Natural killer cell treated with Interleukin-12 subunit alpha and Interleukin-12 subunit beta and Interleukin-15 and Interleukin-18, amount 100 ng/mL, for 72 hours (primary cell): ENCODE data around the gene SIX2. TPM values are rescaled to one million over a fixed set of nuclear protein-coding genes. Genes with fewer than 3 reads are reported as not detected.

Source experiments
- ATAC-seq, 2 donors: fragments of 150-1000 bp; cut with Tn5 transposase in 1 of 2; sonication (Bioruptor Pico), chemical (Tn5 transposase) in 1 of 2; 2 replicates each; pipeline ENCODE4 v1.10.0; 2021
- DNase-seq: peaks from one replicate; pipeline ENCODE4 v3.0.0; 2022; ENCODE audit warnings: low spot score
- H3K27ac Mint-ChIP-seq, 2 donors: 1 replicate in 1 of 2; 2 replicates in 1 of 2; pipeline ENCODE4 v1.8.0; 2022; ENCODE audit warnings: mixed read lengths in 2 of 2, mild to moderate bottlenecking in 1 of 2, moderate library complexity in 1 of 2
- H3K27me3 Mint-ChIP-seq, 2 donors: 1 replicate in 1 of 2; 2 replicates in 1 of 2; pipeline ENCODE4 v1.8.0; 2022; ENCODE audit warnings: mixed read lengths in 2 of 2
- H3K36me3 Mint-ChIP-seq: one replicate; pipeline ENCODE4 v1.8.0; 2022; ENCODE audit warnings: mixed read lengths
- H3K4me1 Mint-ChIP-seq, 2 donors: 1 replicate in 1 of 2; 2 replicates in 1 of 2; pipeline ENCODE4 v1.8.0; 2022; ENCODE audit warnings: low read depth in 2 of 2, mixed read lengths in 2 of 2, mild to moderate bottlenecking in 1 of 2
- H3K4me3 Mint-ChIP-seq: one replicate; pipeline ENCODE4 v1.8.0; 2022; ENCODE audit warnings: mixed read lengths
- H3K9me3 Mint-ChIP-seq: 2 replicates; pipeline ENCODE4 v1.8.0; 2022; ENCODE audit warnings: mixed read lengths
- total RNA-seq, 2 donors: library from RNA; stranded (reverse); gene quantifications; one replicate each; pipeline ENCODE4 v1.2.3, GENCODE V29; 2022

SIX2 gene
- total RNA-seq, 2 donors from 2014 or later = not detected

- Mint-ChIP-seq H3K27ac (no peak overlapping the region), H3K36me3 (no peaks in the 10 kb centered on the region), H3K27me3 (peaks cover 6 to 24% of the 10 kb centered on the region in 2 donors), H3K4me3 (no peak overlapping the region), H3K9me3 (no peaks in the 10 kb centered on the region), H3K4me1 (no peaks in the 10 kb centered on the region)
- peak in 1 of 2 donors; percentile 48 for ATAC-seq
- peak; percentile 34 for DNase-seq
These were observed 24.1 kb upstream of the SIX2 start for GRCh38 chr2:45033302-45033701.

DNA sequence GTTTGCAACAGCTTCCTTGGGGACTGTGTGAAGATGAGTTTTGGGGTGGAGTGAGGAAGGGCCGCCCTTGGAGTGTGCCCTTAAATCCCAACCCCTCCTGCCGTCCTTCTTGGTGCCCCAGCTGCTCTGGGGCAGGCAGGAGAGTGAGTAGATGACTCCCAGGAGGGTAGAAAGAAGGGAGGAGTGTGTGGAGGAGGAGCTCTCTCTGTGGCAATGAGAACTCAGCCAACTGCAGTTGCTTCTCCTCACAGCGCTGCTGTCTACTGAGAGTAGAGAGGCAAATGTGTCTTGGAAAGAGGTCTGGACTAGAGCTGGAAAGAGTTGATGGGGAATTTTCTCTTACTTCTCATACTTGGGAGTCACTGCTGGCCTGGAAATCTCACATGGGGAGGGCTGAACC lies 21.8 kb upstream of the SIX2 start:
- peak in 1 of 2 donors; percentile 16 for ATAC-seq

GRCh38 chr2:45030553-45030952 lies 21.3 kb upstream of the SIX2 start:
- Mint-ChIP-seq H3K9me3 (no peaks in the 10 kb centered on the region), H3K27me3 (peaks cover 13 to 25% of the 10 kb centered on the region in 2 donors)
- ATAC-seq = no peak

More for the DNA sequence above, 21.8 kb upstream of the SIX2 start:
- DNase-seq = peak; percentile 15
- Mint-ChIP-seq H3K36me3 (no peaks in the 10 kb centered on the region), H3K9me3 (no peaks in the 10 kb centered on the region), H3K27ac (no peak overlapping the region), H3K4me1 (no peaks in the 10 kb centered on the region), H3K27me3 (peaks cover 10 to 24% of the 10 kb centered on the region in 2 donors), H3K4me3 (no peak overlapping the region)

DNA sequence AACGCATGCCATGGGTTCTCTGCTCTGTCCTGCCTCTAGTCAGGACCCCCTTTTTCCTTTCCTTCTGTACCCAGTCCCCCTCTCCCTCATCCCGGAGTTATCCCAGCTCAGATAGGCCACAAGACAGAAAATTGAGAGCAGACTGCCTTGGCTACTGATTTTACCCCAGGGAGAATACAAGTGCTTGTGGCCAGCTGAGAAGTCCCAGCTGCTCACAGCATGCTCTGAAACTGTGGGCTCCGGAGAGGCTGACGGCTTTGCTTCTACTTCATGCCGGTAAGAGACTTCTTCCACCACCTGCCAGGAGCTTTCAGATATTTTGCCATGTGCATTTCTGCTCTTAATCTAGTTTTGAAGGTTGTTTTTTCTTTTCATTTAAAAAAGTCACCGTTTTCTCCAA lies 20.0 kb upstream of the SIX2 start:
- Mint-ChIP-seq H3K36me3 (no peaks in the 10 kb centered on the region), H3K9me3 (no peaks in the 10 kb centered on the region), H3K27me3 (peaks cover 12 to 31% of the 10 kb centered on the region in 2 donors), H3K27ac (no peak overlapping the region), H3K4me1 (no peaks in the 10 kb centered on the region), H3K4me3 (no peak overlapping the region)
- ATAC-seq (no peak), DNase-seq (peak; percentile 34)

More at GRCh38 chr2:45030553-45030952, 21.3 kb upstream of the SIX2 start:
- no peak overlapping the region for H3K4me3 Mint-ChIP-seq
- H3K27ac Mint-ChIP-seq = no peak overlapping the region
- peak; percentile 2 for DNase-seq
- H3K36me3 Mint-ChIP-seq = no peaks in the 10 kb centered on the region
- no peaks in the 10 kb centered on the region for H3K4me1 Mint-ChIP-seq

DNA sequence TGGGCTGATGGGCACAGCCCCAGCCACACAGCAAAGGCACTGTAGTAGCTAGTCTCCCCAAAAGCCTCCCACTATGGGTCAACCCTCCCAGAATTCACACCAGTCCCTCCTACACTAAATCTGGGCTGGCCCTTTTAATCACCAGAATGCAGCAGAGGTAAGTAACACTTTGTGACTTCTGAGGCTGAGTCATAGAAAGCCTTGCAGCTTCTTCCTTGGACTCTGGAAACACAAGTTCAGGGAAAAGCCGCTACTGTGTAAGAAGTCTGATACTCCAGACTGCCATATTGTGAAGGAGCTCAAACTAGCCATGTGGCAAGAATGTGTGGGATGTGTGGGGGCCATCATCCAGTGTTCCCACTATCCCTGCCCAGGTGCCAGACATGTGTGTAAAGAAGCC lies 19.0 kb upstream of the SIX2 start:
- Mint-ChIP-seq H3K27me3 (peaks cover 16 to 24% of the 10 kb centered on the region in 2 donors), H3K4me1 (no peaks in the 10 kb centered on the region), H3K36me3 (no peaks in the 10 kb centered on the region), H3K4me3 (no peak overlapping the region), H3K9me3 (no peaks in the 10 kb centered on the region), H3K27ac (no peak overlapping the region)
- ATAC-seq = no peak
- no peak for DNase-seq

GRCh38 chr2:45026924-45027450 lies 17.7 kb upstream of the SIX2 start:
- no peak for ATAC-seq
- H3K27ac Mint-ChIP-seq = no peak overlapping the region
- no peaks in the 10 kb centered on the region for H3K4me1 Mint-ChIP-seq

GRCh38 chr2:45024600-45025291 lies 15.5 kb upstream of the SIX2 start:
- Mint-ChIP-seq H3K9me3 (no peaks in the 10 kb centered on the region), H3K27ac (no peak overlapping the region), H3K36me3 (no peaks in the 10 kb centered on the region), H3K4me3 (no peak overlapping the region), H3K4me1 (no peaks in the 10 kb centered on the region), H3K27me3 (peaks cover 20 to 22% of the 10 kb centered on the region in 2 donors)
- ATAC-seq = no peak
- DNase-seq = peak; percentile 35

More at GRCh38 chr2:45026924-45027450, 17.7 kb upstream of the SIX2 start:
- no peaks in the 10 kb centered on the region for H3K9me3 Mint-ChIP-seq
- H3K36me3 Mint-ChIP-seq = no peaks in the 10 kb centered on the region
- H3K4me3 Mint-ChIP-seq = no peak overlapping the region
- no peak for DNase-seq
- H3K27me3 Mint-ChIP-seq = peaks cover 20 to 31% of the 10 kb centered on the region in 2 donors

DNA sequence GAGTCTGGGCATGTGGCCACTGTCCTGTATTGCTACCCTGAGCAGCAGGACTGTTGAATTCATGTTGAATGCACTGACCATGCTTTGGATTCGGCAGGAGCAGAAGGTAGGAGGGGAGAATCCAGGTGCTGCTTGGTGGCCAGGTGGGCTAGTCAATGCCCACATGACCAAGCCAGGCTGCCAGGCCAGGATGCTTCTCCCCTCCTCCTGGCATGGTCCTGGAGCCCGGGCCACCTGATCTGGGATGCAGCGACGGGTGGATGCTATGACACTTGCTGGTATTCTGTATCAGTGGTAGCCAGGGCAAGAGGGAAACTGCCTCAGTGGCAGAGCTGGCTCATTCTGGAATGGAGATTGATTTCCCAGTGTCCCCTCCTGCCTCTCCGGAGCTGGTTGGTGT lies 14.8 kb upstream of the SIX2 start:
- peak; percentile 12 for DNase-seq
- Mint-ChIP-seq H3K36me3 (no peaks in the 10 kb centered on the region), H3K9me3 (no peaks in the 10 kb centered on the region), H3K4me1 (no peaks in the 10 kb centered on the region), H3K4me3 (no peak overlapping the region), H3K27me3 (peaks cover 23 to 26% of the 10 kb centered on the region in 2 donors), H3K27ac (no peak overlapping the region)
- no peak for ATAC-seq

GRCh38 chr2:45020439-45020838 lies 11.2 kb upstream of the SIX2 start:
- Mint-ChIP-seq H3K27me3 (peaks cover 31 to 32% of the 10 kb centered on the region in 2 donors), H3K36me3 (no peaks in the 10 kb centered on the region), H3K9me3 (no peaks in the 10 kb centered on the region), H3K4me3 (no peak overlapping the region), H3K4me1 (no peaks in the 10 kb centered on the region), H3K27ac (no peak overlapping the region)
- DNase-seq = peak; percentile 23
- ATAC-seq = no peak

DNA sequence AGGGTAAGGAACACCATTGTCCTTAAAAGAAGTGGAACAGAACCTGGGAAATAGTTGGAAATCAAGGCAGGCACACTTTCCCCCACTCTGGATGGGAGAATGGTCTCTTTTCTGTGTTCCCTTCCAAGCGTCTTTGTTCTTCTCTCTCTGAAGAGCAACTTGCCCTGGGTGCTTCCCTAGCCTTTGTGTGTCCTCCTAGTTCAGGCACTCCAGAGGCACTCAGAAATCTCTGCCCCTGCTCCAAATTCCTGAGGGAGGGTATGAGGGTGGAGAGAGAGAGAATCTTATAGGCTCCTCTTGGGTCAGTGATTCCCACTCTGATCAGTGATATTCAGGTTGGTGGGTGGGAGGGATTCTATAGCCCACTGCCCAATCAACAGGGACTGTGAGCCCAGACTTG lies 8.8 kb upstream of the SIX2 start:
- Mint-ChIP-seq H3K4me3 (no peak overlapping the region), H3K36me3 (no peaks in the 10 kb centered on the region)
- no peak for ATAC-seq

DNA sequence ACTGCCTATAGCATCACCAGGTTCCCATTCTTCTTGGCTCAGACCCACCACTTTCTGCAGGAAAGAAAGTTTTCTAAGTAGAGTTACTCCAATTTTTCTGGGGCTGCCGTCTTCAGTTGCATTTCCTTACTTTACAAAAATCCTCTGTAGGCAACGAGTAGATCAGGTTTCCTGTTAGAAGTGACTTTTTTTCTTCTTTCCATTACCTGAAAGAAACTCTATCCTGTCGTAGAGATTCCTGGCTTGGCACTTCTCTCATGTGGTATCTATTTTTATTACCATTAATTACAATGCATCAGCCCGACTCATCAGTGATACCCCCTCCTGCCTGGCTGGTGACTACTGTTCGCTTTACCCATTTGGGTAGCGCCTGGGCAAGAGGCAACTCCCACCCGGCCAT lies 5.6 kb upstream of the SIX2 start:
- Mint-ChIP-seq H3K9me3 (no peaks in the 10 kb centered on the region), H3K36me3 (no peaks in the 10 kb centered on the region), H3K27me3 (peaks cover 52% of the 10 kb centered on the region in 2 donors), H3K4me3 (no peak overlapping the region), H3K4me1 (peaks cover 0 to 7% of the 10 kb centered on the region in 2 donors), H3K27ac (no peak overlapping the region)
- no peak for ATAC-seq
- DNase-seq = peak; percentile 23

More for the DNA sequence above, 8.8 kb upstream of the SIX2 start:
- Mint-ChIP-seq H3K27me3 (peaks cover 35 to 36% of the 10 kb centered on the region in 2 donors), H3K9me3 (no peaks in the 10 kb centered on the region), H3K27ac (no peak overlapping the region), H3K4me1 (no peaks in the 10 kb centered on the region)
- DNase-seq = no peak

- H3K9me3 Mint-ChIP-seq = no peaks in the 10 kb centered on the region
- no peaks in the 10 kb centered on the region for H3K36me3 Mint-ChIP-seq
- no peak overlapping the region for H3K27ac Mint-ChIP-seq
- no peak for DNase-seq
- peak; percentile 44 to 62 for ATAC-seq
- peaks cover 0 to 7% of the 10 kb centered on the region in 2 donors for H3K4me1 Mint-ChIP-seq
- no peak overlapping the region for H3K4me3 Mint-ChIP-seq
- H3K27me3 Mint-ChIP-seq = peaks cover 46 to 48% of the 10 kb centered on the region in 2 donors
These were observed 4.9 kb upstream of the SIX2 start for GRCh38 chr2:45014016-45014702.

DNA sequence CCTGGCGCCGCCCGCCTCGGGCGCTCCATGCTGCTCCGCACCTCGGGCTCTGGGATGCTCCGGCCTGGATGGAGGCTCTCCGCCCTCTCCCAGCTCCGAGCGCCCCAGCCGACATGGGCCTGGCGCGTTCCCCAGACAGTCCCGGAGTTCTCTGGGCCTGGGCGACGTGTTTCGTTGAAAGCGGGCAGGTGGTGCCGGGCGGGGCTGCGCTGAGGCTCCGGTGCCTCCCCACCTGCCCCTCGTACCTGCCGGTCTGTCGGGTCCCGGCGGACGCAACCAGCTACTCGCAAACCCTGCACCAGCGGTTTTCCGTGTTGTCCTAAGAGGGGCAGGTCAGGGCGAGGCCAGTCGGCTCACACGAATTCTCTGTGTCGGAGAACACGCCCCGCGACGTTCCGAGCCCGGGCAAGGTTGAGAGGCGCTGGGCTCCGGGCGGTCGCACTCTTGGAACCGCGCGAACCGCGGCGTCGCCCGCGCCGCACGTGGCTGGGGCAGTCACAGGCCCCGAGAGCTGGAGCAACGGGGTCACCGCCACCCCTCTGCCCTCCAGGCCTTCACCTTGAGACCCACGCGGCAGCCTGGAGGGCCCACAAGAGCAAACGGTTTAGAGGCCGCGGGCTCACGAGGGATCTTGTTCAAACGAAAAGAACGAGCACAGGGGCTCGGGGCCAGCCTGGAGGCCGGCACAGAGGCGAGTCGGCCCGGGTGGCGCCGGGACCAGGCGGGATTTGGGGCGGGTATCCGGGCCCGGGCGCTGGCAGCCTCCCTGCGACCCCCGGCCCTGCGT lies 4.2 kb upstream of the SIX2 start:
- Mint-ChIP-seq H3K4me1 (peaks cover 0 to 10% of the 10 kb centered on the region in 2 donors), H3K27ac (no peak overlapping the region), H3K4me3 (no peak overlapping the region), H3K9me3 (no peaks in the 10 kb centered on the region), H3K27me3 (peaks cover 42 to 44% of the 10 kb centered on the region in 2 donors), H3K36me3 (no peaks in the 10 kb centered on the region)
- ATAC-seq = peak in 1 of 2 donors; percentile 11
- DNase-seq = no peak
